GM19025 (cell line): ENCODE measurements around the gene ZNF197.
"Not testable (repeated sequence)": the region's sequence is repeated elsewhere in the genome, so short reads cannot be mapped to it uniquely, and the experiment has no call there.

ENCODE experiments used
- ATAC-seq: cut with Tn5 transposase; IDR thresholded peaks from one replicate; pipeline ENCODE4 v1.9.1; 2021; ENCODE audit warnings: mild to moderate bottlenecking, low read depth, moderate library complexity; ENCODE audit not compliant: unreplicated experiment

The ZNF197 gene

DNA sequence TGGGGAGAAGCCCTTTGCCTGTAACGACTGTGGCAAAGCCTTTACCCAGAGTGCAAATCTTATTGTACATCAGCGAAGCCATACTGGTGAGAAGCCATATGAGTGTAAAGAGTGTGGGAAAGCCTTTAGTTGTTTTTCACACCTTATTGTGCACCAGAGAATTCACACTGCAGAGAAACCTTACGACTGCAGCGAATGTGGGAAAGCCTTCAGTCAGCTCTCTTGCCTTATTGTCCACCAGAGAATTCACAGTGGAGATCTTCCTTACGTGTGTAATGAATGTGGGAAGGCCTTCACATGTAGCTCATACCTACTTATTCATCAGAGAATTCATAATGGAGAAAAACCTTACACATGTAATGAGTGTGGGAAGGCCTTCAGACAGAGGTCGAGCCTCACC is 34.6 kb downstream of the ZNF197 start:
- ATAC-seq = no peak

DNA sequence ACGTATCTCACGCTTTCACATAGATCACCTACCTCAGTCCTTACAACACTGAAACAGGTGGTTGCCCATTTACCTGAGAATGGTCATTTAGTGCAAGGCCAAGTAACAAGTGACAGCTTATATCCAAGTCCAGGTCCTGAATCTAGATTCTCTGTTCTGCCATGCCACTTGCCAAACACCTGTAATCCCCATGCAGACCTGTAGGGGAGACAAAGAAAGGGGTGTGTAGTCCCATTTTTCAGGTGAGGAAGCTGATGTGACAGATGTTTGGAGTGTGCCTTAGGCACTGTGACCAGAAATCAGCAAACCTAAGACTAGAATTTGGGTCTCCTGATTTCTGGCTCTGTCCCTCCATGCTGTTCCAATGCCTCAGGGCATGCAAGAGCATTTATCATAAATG is 36.4 kb downstream of the ZNF197 start:
- ATAC-seq = no peak

DNA sequence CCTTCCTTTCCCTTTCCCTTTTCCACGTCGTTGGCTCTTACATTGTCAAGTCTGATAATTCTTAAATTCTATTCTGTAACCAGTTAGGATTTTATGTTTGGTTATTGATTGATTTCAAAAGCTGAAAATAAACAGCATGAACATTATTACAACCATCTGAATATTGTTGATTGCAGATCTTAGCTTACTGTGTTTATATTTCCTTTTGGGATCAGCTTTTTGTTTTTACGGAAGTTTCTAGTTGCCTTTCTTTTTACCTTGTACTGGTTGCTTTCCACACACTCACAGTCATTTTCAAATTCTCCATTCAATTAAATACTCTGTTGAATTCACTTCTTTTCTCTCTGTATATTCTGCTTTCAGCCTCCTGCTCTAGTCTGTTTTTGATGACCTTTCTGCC is 40.3 kb downstream of the ZNF197 start:
- ATAC-seq = no peak

DNA sequence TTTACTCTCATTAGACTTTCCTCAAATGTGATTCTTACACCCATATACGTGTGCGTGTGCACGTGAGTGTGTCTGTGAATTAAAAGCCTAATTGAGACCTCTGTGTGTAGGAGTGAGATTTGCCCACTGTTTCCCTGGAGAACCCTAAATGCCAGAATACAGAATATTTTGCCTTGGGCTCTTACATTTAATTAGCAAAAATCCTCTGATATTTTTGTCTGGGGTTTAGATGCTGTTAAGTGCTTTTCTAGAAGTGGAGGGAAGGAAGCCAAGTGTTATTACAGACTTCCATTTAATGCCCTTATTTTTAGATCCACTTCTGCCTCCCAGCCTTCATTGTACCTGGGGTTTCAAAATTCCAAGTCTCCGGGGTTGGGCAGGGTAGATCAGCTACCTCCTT is 41.5 kb downstream of the ZNF197 start:
- no peak for ATAC-seq

DNA sequence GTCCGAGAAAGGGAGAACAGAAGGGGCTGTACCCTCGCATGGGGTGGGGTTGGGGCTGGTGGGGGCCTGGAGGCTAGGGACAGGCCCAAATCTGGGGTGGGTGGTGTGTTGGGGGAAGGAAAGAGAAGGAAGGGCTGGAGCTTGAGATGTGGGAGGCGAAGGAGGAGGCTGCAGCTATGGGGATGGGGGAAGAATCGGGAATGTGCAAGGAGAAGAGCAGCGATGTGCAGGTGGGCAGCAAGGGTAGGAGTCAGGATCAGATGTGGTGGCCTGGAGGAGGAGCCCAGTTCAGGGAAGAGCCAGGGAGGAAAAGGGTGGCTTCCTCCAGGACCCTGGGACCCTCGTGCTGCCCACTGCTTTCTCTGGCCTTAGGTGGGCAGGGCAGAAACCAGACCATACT is 44.9 kb downstream of the ZNF197 start:
- no peak for ATAC-seq

- not testable (repeated sequence) for ATAC-seq
These were observed 48.6 kb downstream of the ZNF197 start for GRCh38 chr3:44673466-44673865.

- no peak for ATAC-seq
These were observed 49.4 kb downstream of the ZNF197 start for GRCh38 chr3:44674211-44674610.

GRCh38 chr3:44678480-44679116 is 53.8 kb downstream of the ZNF197 start:
- peak; percentile 77 for ATAC-seq

GRCh38 chr3:44680921-44681455 is 56.2 kb downstream of the ZNF197 start:
- no peak for ATAC-seq

DNA sequence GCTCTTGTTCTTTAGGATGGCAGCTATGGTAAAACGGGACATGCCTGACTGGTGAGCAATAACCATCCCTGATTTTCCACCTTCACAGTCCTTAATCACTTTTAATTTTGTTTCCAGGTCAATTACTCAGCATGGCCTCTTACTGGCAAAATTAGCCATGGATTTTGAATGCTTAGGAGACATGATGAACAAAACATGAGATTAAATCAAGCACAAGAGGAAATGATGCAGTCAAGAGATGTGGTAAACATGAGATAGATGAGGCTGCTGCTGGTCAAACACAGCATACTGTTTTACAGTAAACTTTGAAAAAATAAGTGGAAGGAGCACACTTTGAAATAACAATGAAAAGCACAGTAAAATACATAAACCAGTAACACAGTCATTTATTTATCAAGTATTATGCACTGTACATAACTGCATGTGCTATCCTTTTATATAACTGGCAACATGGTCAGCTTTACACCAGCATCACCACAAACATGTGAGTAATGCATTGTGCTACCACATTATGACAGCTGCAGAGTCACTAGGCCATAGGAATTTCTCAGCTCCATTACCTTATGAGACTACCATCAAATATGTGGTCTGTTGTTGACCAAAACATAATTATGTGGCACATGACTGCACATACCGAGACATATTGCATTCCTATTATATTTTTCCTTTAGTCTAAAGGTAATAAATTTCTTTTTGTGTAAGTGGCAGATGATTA is 57.5 kb downstream of the ZNF197 start:
- ATAC-seq = no peak

DNA sequence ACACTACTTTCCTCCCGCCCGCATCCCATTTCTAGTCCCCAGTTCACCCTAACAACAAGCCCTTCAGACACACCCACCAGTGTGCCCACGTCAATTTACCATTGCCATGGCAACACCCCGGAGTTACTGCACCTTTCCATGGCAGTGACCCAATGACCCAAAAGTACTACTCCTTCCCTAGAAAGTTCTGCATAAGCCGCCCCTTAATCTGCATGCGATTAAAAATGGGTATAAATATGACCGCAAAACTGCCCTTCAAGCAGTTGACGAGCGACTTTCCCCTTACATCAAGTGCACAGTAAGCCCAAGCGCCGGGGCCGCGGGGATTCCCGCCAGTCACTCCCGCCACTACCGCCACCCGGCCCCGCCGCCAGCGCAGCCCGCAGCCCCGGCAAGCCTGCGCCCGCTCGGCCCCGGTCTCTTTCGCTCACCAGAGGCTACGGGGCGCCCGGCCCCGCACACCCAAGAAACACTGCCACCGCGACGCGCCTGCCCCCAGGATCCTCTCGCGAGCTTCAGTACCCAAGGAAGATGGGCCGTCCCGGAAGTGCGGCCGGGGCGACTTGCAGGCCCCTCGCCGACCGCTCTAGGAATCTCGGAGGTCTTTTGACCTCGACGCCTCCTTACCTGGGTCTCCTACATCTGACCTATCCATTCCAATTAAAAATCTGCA is 60.4 kb downstream of the ZNF197 start:
- ATAC-seq = peak; percentile 95

- no peak for ATAC-seq
These were observed 63.1 kb downstream of the ZNF197 start for GRCh38 chr3:44687898-44688297.
